Measurements from ENCODE around the gene CREB3L2. TPM values are rescaled to one million over a fixed set of nuclear protein-coding genes. Genes with fewer than 3 reads are reported as not detected.

Gene CREB3L2
- total and polyA plus RNA-seq, 10 of the 15 experiments (the other 5 are each of a cell fraction or from before 2014, with no cell fraction given), result 6.4 to 67.1 (median 26.2) TPM

- H2AFZ ChIP-seq (ENCODE audit: control insufficient read depth, low read depth, low read length), result peak overlapping the region; percentile 55
- RAD21 ChIA-PET (ENCODE audit: unreplicated experiment), result interaction anchor here (1.4 to 18.3 kb wide), 6 partner anchors 10 to 92 kb away, joined by 4 to 340 read pairs (median 10); no protein-coding TSS in a partner anchor
- no peaks in the 10 kb centered on the region for H3K27me3 ChIP-seq (replicated peaks in 1 of 2; ENCODE audit: control insufficient read depth in 2 of 2, insufficient read depth in 2 of 2, low read length in 1 of 2)
- POLR2A ChIA-PET, result interaction anchor here (0.6 to 8.0 kb wide), 7 partner anchors 10 to 96 kb away, joined by 3 to 127 read pairs (median 10); no protein-coding TSS in a partner anchor
- SMC1A ChIA-PET (ENCODE audit: uncharacterized antibody, unreplicated experiment), result interaction anchor here (0.9 to 23.6 kb wide), 7 partner anchors 5 to 102 kb away, joined by 3 to 516 read pairs (median 6); partner anchors contain the start of gene CREB3L2
- intact Hi-C loops (cut with micrococcal nuclease; ENCODE audit: unreplicated experiment), result no loop called here
- BruUV-seq (replicated peaks), result no TSS peak
- H3K79me2 ChIP-seq (ENCODE audit: control insufficient read depth, insufficient read depth, low read length), result peaks cover 97% of the 10 kb centered on the region
- H3K4me1 ChIP-seq (ENCODE audit: control insufficient read depth, insufficient read depth, low read length), result peaks cover 38% of the 10 kb centered on the region
- no peaks in the 10 kb centered on the region for H3K9me3 ChIP-seq (replicated peaks; ENCODE audit: control insufficient read depth, insufficient read depth, low read length)
- WGBS (ENCODE audit: insufficient coverage, insufficient replicate concordance, low lambda C conversion rate, missing lambda C conversion rate), result 15% methylated on average over 6 of the region's 6 CpGs
- H3K4me2 ChIP-seq (ENCODE audit: control insufficient read depth, insufficient read depth), result peak overlapping the region; percentile 83
- no peak for DNase-seq (ENCODE audit: low read depth, low spot score)
- peak; percentile 2; the same call in 1 of the 3 replicates for ATAC-seq
- in situ Hi-C loops (cut with MboI), result no loop called here
- H3K27ac ChIP-seq (ENCODE audit: control insufficient read depth, insufficient read depth), result peak overlapping the region; percentile 67
- H3K36me3 ChIP-seq (ENCODE audit: control insufficient read depth in 2 of 2, insufficient read depth in 2 of 2, low read length in 1 of 2), result 0 out of 4 replicates have a peak, but pooled peaks cover 0 to 6% of the 10 kb centered on the region in 2 experiments
- peak overlapping the region; percentile 62 for H3K4me3 ChIP-seq
- no peaks in the 10 kb centered on the region for H4K20me1 ChIP-seq (ENCODE audit: control insufficient read depth, insufficient read depth)
- H3K9ac ChIP-seq (ENCODE audit: control insufficient read depth, insufficient read depth, low read length), result peak overlapping the region; percentile 41; the same call in 1 of the 2 replicates
- FAIRE-seq, result no peak
- CTCF ChIA-PET, result interaction anchor here (0.8 to 22.6 kb wide), 5 partner anchors 9 to 106 kb away, joined by 3 to 704 read pairs (median 31); partner anchors contain the start of gene CREB3L2
- TF ChIP-seq SREBF1 (IDR thresholded peaks at IDR 0.05; ENCODE audit: low read length) (no peak), HSF1 (IDR thresholded peaks at IDR 0.05; ENCODE audit: low read depth, low read length) (no peak), USF2 (IDR thresholded peaks at IDR 0.05; ENCODE audit: borderline replicate concordance, low read depth, low read length) (peak; percentile 3; the same call in 1 of the 2 replicates), TCF12 (IDR thresholded peaks at IDR 0.05; ENCODE audit: low read depth, low read length) (no peak), HDAC2 (IDR thresholded peaks at IDR 0.05) (no peak), IRF3 (IDR thresholded peaks at IDR 0.05) (no peak), NFYB (IDR thresholded peaks at IDR 0.05; ENCODE audit: insufficient read depth, low read depth, low read length) (peak; percentile 72), PBX3 (IDR thresholded peaks at IDR 0.05; ENCODE audit: insufficient replicate concordance, low read depth, low read length) (no peak), RAD51 (IDR thresholded peaks at IDR 0.05) (peak; percentile 84), BHLHE40 (IDR thresholded peaks at IDR 0.05; ENCODE audit: borderline replicate concordance in 1 of 2, low read depth in 2 of 2, low read length in 1 of 2) (peak in 1 of 2 experiments; percentile 4; a peak in 1 of 4 replicates), BCL11A (IDR thresholded peaks at IDR 0.05; ENCODE audit: low read depth, low read length) (no peak), IKZF1 (conservative IDR thresholded peaks at IDR 0.05) (0 out of 2 replicates have a peak, but pooled peaks have one; percentile 40), ETV6 (conservative IDR thresholded peaks at IDR 0.05 in 1 of 2, IDR thresholded peaks at IDR 0.05 in 1 of 2; ENCODE audit: borderline replicate concordance in 1 of 2, low read depth in 1 of 2) (no peak), BRCA1 (IDR thresholded peaks at IDR 0.05; ENCODE audit: low read depth, low read length) (no peak), E2F4 (IDR thresholded peaks at IDR 0.05; ENCODE audit: low read depth, low read length) (no peak)
Measured at GRCh38 chr7:137996386-137996851, 5.5 kb downstream of the CREB3L2 start.

Data from GM12878 (cell line).